Hematopoietic multipotent progenitor cell treated with erythropoietin and hydrocortisone succinate and interleukin-3 and kit ligand, for 4 days (in vitro differentiated cells): Measurements from ENCODE around the gene PLEKHD1.
A peak's percentile ranks its signal among the peaks of the same experiment; 100 is the strongest.

Experiments used
- DNase-seq: peaks from one replicate; pipeline ENCODE4 v3.0.0-alpha.2; 2015

The PLEKHD1 gene

GRCh38 chr14:69553252-69553651, 68.7 kb downstream of the PLEKHD1 start:
- no peak for DNase-seq

DNA sequence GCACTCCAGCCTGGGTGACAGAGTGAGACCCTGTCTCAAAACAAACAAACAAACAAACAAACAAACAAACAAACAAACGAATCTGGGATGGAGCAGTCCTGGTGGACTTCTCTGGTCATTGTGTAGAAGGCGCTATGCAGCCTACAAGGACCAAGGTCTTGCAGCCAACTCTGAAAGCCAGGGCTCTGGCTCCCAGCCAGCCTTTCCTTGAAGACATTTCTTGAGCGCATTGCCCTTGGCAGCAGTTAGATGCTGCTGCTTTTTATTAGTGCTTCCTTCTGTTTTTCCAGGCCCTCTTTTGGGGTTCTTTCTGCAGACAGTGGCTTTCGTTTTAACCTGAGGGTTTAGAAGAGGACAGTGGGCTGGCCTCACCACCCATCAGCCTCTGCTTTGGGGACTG, 70.0 kb downstream of the PLEKHD1 start:
- DNase-seq, result no peak

- no peak for DNase-seq
Measured at GRCh38 chr14:69558774-69559173, 74.2 kb downstream of the PLEKHD1 start.

GRCh38 chr14:69559581-69560011, 75.1 kb downstream of the PLEKHD1 start:
- no peak for DNase-seq

- no peak for DNase-seq
Measured at GRCh38 chr14:69560826-69561225, 76.3 kb downstream of the PLEKHD1 start.

GRCh38 chr14:69561893-69562292, 77.4 kb downstream of the PLEKHD1 start:
- DNase-seq, result no peak

GRCh38 chr14:69567563-69567962, 83.0 kb downstream of the PLEKHD1 start:
- no peak for DNase-seq

GRCh38 chr14:69569859-69570258, 85.3 kb downstream of the PLEKHD1 start:
- DNase-seq, result no peak

DNA sequence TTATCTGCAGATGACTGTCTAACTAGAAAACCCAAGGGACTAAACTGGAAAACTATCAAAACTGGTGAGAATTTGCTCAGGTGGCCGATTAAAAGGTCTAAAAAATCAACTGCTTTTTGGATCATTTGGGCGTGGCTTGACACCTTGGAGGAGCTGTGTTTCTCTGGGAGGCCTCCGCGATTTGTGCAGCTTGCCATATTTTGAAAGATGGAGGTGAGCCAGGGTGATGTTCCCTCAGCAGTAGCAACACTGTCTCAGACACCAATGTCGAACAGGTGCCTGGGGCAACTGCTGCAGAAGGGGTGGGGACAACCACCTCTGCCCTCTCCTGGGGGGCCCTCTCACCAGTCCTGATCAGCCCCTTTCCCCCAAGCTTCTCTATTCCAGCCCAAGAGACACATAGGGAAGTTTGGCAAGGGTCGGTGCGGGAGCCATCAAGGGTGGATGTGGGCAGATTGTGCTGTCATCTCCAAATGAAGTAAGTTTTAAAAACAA, 86.4 kb downstream of the PLEKHD1 start:
- no peak for DNase-seq

GRCh38 chr14:69571449-69572029, 87.0 kb downstream of the PLEKHD1 start:
- DNase-seq, result peak; percentile 22

DNA sequence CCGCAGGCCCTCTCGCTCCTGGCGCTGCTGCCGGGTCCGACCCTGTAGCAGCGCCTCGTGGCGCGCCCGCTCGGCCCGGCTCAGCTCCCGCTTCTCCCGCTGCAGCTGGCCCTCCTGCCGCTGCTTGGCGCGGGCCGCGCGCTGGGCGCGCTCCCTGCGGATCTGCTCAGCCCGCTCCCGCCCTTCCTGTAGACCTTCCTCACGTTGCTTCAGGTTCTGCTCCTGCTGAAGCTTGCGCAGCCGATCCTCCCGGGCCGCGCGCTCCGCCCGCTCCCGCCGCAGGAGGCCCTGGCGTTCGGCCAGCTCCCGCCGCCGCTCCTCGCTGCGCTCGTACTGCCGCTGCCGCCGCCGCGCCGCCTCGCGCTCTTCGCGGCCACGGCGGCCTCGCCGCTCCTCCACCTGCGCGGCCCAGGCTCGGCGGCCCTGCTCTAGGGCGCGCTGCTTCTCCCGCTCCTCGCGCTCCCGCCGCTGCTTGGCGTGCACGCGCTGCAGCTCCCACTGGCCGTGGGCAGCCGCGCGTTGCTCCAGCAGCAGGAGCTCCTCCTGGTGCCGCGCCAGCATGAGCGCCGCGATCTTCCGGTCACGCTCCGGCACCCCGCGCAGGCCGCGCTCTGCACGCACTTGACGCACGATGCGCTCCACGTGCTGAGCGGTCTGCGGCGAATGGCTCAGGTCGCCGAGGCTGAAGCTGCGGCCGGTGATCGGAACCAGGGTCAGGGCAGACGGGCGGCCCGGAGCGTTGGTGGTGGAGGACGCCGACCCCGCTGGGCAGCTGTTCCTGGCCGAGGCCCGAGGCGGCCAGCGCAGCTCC, 87.7 kb downstream of the PLEKHD1 start:
- peak; percentile 51 for DNase-seq

GRCh38 chr14:69572841-69573135, 88.3 kb downstream of the PLEKHD1 start:
- DNase-seq, result no peak

GRCh38 chr14:69573205-69573830, 88.8 kb downstream of the PLEKHD1 start:
- no peak for DNase-seq

DNA sequence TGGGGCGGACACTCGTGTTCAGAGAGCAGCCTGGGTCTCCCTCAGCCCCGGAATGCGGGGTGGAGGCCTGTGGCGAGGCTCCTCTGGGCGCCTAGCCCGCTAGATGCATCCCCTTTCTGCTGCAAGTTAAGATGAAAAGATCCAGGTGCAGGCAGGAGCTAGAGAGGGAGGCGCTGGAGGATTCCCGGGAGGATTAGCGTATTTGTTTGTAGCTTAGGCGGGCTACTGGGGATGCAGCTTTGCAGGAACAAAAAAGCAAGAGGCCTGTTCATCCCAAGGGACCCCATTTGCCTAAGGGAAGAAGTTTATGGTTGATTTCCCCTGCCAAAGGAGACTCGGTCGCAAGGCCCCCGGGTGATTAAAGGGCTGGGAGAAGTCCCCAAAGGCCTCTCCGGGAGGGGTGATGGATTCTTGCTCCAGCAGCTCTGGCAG, 89.3 kb downstream of the PLEKHD1 start:
- no peak for DNase-seq

GRCh38 chr14:69574263-69574953, 89.9 kb downstream of the PLEKHD1 start, which contains the start of gene CCDC177:
CCDC177 (minus strand) TSS chr14:69574871; CDS start chr14:69573622, 1,249 bp downstream.
- peak; percentile 79 for DNase-seq

- no peak for DNase-seq
Measured at GRCh38 chr14:69574954-69575295, 90.4 kb downstream of the PLEKHD1 start.

DNA sequence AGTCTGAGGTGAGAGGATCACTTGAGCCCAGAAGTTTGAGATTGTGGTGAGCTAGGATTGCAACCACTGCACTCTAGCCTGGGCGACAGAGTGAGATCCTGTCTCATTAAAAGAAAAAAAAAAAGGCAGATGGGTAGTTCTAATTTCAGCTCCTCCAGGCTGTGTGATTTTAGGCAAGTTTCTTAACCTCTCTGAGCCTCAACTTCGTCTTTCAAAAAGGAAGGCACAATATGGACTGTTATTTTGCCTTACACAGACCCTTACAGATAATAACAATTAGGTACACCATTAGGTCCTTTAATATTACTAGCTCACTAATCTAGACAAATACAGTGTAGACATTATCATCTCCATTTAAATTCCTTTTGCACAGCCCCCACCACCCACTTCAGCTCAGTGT, 94.9 kb downstream of the PLEKHD1 start:
- no peak for DNase-seq

DNA sequence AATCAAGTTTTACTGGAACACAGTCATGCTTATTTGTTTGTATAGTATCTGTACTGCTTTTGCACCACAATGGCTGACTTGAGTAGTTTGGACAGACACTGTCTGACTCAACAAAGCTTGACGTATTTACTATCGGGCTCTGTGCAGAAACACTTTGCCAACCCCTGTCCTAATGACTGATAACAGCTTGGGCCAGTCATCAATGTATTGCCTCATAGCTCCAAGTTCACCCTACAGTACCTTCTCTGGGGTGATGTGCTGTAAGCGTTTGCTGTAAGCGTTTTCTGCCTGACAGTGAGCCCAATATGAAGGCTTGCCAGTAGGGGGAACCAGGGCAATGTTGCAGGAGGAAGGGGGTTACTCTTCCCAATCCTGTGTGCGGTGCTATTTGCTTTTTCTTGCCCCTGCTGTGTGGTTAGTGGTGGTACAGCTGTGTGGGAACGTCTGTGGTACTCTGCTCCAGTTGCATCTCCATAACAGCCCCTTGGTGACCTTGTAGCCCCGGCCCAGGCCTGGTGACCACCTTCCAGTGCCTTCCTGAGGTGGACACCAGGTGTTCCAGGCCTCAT, 95.6 kb downstream of the PLEKHD1 start:
- DNase-seq, result peak; percentile 76
